GM19025 (cell line): Measurements from ENCODE around the gene PKP4.
"Not testable (repeated sequence)": the region's sequence is repeated elsewhere in the genome, so short reads cannot be mapped to it uniquely, and the experiment has no call there.

ENCODE experiments used
- ATAC-seq: cut with Tn5 transposase; IDR thresholded peaks from one replicate; pipeline ENCODE4 v1.9.1; 2021; ENCODE audit warnings: mild to moderate bottlenecking, low read depth, moderate library complexity; ENCODE audit not compliant: unreplicated experiment

The PKP4 gene

DNA sequence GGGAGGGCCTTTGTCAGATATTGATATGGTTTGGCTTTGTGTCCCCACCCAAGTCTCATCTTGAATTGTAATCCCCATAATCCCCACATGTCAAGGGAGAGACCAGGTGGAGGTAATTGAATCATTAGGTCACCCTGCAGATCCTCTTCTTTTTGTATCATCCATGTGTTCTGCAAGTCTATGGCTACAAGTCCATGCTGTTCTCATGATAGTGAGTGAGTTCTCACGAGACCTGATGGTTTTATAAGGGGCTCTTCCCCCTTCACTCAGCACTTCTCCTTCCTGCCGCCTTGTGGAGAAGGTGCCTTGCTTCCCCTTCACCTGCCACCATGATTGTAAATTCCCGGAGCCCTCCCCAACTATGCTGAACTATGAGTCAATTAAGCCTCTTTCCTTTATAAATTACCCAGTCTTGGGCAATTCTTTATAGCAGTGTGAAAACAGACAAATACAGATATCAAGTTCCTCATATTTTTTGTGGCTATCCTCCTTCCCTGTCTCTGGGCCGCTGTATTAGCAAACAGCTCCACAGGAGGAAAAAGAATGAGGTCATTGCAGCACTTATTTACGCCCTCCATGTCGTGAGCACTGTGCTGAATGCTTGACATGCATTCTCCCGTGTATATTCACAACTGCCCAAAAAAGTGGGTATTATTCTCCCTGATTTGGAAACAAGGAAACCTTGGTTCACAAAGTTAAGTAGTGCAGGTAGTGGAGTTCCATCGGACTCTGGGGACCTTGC lies 248.1 kb downstream of the PKP4 start:
- not testable (repeated sequence) for ATAC-seq

DNA sequence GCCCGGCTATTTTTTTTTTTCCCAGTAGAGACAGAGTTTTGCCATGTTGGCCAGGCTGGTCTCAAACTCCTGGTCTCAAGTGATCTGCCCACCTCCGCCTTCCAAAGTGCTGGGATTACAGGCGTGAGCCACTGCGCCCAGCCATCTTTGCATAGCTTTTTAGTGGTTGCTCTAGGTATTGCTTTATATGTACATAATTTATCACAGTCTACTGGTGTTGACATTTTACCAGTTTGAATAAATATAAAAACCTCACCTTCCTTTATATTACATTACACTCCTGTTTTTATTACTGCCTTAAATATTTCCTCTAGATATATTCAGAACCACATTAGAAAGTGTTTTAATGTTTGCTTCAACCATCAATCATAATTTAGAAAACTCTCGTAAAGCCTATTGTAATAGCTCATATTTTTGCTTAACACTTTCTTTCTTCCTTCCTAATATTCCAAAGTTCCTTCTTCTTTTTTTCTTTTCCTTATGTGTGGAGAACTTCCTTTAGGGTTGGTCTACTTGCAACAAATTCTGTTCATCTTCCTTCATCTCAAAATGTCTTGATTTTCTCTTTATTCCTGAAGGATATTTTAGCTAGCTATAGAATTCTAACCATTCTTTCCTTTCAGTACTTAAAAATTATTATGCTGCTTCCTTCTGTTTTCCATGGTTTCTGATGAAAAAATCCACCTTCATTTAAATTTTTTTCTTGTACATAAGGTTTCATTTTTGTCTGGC lies 256.2 kb downstream of the PKP4 start:
- no peak for ATAC-seq

DNA sequence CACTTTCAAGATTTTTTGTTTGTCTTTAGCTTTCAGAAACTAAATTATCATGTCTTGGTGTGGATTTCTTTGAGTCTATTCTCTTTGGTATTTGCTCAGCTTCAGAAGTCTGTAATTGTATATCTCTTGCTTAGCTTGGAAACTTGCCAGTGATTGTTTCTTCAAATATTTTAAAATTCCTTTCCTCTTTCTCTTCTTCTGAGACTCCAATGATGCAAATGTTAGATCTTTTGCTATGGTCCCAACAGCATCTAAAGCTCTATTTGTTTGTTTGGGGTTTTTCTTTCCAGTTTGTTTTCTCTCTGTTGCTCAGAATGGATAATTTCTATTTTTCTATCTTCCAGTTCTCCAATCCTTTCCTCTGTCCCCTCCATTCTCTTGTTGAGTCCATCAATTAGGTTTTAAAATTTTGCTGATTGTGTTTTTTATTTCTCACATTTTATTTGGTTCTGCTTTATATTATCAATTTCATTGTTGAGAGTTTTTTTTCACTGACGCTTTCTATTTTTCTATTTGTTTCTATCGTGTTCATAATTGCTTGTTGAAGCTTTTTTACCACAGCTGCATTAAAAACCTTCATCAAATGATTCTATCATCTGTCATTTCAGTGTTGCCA lies 256.9 kb downstream of the PKP4 start:
- no peak for ATAC-seq

DNA sequence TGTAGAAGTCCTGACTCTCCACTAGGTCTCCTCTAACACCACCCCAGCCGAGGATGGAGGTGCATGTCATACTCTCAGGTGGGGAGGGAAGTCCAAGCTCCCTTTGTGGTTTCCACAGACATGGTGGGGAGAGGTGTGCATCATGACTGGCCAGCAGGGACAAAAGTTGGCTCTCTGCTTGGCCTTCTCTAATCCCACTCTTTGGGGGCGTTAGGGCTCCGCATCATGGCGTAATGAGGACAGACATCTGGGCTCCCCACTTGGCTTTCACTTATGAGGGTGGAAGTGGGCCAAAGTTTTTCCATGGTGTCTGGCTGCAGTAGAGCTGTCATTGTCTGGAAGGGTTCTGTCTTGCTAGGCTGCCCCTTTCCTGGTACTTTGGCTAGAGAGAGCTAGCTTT lies 257.7 kb downstream of the PKP4 start:
- ATAC-seq: no peak

DNA sequence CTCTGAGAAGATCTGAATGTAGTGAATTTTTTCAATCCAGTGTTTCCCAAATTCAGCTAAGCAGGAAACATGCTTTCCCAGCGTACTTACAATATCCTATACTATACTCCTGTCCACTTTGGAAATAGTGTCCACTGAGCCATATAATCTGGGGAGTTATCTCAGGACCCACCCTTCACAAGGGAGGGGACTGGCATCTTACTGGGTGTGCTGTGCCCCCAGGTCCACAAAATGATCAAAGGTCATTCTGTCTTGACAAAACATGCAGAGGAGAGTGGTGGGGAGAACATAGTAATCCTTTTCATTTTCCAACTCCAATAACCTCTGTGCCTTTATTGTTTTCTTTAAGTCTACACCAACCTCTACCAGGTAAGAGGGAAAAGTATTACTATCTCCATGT lies 258.6 kb downstream of the PKP4 start:
- ATAC-seq: no peak

DNA sequence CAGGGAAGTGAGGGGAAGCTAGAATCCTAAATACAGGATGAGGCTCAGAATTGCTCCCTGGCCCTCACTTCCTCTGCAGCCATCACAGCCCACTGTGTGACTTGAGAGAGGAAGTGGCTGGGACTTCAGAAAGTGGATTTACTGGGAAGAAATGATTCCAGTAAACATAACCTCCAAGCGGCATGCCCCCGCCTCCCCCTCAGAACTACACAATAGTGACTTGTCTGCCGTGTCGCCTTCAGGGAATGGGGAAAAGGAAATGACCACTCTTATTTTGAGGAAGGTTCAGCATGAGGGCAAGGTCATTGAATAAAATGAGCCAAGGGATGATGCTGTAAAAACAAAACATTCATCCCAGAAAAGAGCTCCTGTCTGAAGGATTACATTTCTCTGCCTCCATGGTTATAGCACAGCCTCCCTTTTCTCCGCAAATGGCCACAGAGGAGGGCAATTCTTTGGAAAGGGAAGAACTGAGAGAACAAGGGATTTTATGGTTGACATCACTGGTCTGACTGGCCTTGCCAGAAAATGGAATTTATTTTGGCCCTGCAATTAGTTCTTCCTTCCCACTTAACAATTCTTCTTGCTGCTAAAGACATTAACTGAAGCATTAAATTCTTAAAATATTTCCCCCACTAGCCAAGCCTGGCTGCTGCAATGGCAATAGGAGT lies 259.5 kb downstream of the PKP4 start:
- no peak for ATAC-seq

DNA sequence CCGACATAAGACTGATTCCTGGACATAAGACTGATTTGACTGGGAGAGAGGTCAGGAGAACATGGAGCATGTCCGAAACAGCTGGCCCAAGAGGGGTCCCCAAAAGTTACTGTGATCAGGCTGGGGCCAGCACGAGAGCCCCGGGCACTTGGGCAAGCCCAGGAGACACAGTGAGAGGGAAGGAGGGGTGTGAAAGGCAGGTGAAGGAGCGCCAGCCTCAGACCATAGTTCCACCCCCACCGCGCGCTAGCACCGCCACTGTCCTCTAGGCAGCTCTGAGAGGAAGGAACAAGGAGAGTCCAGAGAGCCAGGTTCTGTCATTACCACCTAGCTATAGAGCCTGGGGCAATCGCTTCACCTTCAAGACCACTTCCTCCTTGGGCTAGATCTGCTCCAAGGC lies 260.2 kb downstream of the PKP4 start:
- ATAC-seq: no peak

DNA sequence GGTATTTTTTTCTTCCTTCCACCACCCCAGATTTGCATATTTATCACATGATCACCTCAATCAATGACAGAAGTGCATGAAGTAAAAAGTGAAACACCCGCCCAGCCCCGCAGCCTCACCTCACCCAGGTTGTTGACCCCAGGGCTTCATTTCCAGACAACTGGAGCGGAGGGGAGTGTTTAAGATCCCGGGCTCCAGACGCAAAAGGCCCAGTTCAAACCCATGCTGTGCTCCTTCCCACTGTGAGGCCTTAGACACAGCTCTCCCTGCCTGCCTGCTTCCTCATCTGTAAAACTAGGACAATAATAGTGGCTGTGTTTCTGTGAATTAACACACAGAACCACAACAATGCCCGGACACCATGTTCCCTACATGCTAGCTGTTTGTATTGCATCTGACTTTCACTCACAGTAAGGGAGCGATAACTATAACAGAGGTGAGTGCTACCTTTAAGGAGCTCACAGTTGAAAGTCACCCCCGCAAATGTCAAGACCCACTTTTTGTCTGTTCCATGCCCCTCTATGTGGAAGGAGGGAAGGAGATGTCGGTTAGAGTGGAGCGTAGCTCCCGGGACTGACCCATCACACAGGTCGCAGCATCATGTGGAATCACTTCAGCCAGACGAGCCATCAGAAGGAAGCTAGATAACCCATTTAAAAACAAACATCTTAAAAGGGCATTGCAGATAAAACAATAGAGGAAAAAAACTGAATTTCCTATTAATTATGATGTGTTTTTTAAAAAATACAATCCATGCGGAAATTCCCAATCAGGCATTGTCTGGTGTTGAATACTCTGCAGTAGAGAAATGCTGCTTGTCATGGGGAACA lies 260.8 kb downstream of the PKP4 start:
- no peak for ATAC-seq

DNA sequence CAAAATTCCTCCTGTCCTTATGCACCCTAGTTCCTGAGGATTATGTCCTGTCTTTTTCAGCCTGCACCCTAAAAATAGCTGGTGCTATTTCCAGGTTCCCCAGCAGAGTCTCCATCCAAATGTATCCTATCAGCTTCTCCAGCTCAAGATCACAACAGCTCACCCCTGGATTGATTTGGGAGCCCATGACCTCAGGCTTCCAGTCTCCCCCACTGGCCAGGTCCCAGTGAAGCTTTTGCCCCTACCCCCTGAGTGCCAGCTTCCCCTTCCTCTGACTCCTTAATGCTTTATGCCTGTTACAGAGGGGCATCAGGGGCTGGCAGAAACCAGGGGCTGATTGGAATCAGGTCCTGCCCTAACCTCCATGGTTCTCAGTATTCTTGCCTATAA lies 261.4 kb downstream of the PKP4 start:
- no peak for ATAC-seq

DNA sequence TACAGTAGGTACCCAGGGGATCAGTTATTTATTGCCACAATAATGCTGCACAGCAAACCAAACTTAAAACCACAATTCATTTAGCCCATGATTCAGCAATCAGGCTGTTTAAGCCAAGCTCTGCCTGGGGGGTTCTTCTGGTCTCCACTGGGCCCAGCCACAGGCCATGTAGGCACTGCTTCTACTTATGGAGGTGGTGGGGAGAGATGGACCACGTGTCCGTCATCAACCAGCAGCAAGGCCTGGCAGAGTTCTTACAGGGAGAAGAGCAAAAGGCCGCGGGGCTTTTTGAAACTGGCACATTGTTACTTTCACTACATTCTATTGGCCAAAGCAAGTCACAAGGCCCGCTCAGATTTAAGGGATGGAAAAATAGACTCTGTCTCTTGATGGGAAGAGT lies 262.1 kb downstream of the PKP4 start:
- no peak for ATAC-seq

DNA sequence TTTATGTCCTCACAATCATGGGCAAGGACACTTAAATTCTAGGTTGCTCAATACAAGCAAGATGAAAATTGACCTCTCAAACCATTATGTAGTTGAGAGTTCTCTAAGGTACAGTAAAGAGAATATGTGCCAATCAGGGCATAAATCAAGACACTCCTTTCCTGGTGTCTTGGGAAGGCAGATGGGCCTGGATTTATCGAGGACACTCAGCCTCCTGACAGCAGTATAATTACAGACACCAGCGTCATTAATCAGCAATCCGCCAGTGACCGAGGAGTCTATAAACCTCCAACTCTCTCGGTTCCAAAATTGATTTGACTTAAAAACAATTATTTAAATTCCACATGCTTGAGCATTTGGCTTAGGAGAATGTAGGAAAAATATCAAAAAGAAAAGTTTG lies 262.7 kb downstream of the PKP4 start:
- no peak for ATAC-seq

DNA sequence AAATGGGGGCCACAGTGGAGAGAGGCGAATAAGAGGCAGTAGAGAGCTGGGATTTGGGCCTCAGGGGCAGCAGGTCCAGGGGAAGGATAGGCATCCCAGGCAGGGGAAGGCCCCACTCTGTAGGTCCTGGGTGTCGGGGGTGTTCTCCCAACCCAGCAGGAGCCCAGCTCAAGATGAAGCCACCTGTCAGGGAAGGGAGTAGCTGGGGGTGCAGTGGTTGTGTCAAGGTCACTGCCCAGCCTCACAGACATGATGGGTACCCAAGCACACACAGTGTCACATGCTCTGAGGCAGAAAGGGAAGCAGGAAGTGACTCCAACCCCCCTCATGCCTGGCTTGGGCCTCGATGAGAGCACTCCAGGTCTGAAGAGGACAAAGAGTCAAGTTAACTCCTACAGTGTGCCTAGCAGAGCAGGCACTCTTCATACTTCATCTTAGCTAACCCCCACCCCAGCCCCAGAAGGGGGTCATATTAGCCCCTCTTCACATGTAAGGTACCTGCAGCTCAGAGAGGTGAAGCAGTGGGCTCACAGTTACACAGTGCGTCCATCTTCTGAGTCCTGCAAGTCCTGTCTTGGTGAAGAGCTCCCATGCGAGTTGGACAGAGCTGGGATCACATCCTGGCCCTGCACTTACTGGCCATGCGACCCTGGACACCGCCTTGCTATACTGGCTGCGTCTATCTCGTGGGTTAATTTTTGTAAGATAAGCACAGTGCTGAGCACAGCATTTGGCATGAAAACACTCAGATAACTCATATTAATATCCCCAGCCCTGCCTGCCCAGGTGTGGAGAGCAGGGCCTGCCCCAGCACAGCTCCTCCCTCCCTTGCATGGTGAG lies 265.7 kb downstream of the PKP4 start:
- ATAC-seq: no peak

DNA sequence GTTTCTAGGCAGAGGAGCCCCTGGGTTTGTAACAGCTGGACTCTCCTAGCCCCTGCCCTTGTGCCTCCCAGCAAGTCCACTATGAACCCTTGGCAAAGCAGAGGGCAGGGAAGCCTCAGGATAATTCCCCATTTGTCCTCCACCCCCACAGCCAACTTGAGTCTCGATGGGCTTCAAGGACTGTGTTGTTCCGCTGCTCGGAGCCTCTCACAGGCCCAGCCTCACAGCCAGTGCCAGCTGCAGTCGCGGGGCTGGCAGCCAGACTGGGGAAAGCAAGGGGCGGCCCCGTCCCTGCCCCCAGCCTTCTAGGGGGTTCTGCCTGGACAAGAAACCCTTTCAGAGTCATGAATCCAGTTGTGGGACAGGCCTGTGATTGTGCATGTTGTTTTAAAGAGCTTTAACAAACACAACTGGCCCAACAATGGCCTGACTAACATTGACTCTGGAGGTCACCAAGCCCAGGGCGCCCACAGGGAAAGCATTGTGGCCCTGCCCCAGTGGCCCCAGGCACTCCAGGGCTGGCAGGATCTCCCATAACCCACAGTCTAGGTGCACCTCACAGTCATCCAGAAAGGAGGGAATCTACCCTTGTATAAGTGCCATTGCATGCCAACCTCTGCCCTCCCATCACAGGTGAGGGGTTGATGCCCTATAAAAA lies 266.6 kb downstream of the PKP4 start:
- ATAC-seq: no peak

DNA sequence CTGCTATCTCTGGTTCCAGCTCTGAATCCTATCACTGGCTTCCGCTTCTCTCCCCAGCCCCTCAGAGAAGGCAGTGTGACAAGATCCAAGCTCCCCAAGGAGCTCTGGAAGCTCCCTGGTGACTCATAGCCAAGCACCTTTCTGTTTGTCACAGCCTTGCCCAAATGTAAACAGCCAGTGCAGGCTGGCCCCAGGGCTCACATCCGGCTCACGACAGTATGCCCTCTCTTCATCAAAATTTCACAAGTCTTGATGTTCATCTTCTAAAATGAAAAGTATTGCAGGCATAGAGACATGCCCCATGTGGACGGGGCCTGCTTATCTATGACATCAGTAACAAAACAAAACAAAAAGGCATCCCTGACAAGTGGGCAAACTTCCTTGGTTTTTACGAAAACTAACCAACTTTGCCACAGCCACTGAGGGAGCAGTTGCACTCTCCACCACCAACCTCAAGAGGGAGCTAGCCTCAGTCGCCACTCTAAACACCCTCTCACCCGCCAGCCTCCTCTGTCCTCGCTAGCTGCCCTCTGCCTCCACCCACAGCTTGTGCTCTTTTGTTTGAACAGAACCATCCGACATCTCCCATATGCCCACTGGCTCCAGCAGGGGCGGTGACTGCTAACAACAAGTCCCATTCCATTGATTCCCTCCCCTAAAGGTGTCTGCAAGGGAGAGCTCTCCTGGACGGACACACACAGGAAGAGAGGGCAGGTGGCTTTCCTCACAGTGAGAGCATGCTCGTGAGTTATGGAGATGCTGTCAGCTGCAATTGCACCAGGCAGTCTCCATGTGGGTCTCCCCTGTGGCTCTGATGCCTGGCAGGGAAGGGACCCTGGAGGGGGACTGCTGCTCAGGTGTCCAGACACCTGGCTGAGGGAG lies 267.4 kb downstream of the PKP4 start:
- no peak for ATAC-seq

DNA sequence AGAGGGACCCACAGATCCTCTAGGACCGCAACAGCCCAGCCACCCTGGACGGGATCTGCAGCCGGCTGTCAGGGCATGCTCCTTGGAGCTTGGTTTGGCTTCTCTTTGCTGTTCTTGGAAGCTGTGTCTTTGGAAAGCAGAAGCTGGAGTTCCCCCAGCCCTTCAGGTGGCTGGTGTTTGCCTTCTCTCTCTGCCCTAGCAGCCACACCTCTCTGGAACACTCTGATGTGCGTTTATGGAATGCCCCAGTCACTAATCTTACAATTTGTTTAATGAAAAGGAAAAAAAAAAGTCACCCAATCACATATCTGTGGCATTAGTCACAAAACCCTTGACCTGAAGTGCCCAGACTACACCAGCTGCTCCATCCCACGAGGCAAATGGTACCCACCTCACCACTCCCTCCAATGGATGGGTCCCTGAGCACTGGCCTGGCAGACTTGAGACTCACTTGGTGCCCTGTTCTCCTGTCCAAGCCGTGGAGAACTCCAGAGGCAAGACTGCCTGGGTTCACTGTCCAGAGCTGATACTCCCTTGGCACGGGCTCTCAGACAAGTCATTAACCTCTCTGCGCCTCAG lies 268.1 kb downstream of the PKP4 start:
- no peak for ATAC-seq

DNA sequence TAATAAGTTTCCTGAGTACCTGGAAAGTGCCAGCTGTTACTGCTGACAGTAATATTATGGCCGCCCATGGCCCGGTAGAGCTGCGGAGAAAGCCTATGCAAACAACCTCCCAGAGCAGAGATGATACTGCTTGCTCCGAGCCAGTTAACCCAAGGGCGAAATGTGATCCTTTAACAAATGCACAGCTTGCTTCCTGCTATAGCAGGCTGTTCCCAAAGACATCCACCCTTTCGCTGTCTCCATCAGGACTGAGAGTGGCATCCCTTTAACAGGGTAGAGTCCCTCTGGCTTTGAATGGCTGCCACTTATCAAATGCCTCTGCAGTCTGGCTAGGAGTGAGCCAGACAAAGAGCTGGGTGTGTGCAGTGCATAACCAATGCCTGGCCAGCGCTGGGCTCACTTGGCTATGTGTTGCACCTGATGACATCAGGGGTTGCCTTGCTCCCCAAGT lies 268.7 kb downstream of the PKP4 start:
- no peak for ATAC-seq

DNA sequence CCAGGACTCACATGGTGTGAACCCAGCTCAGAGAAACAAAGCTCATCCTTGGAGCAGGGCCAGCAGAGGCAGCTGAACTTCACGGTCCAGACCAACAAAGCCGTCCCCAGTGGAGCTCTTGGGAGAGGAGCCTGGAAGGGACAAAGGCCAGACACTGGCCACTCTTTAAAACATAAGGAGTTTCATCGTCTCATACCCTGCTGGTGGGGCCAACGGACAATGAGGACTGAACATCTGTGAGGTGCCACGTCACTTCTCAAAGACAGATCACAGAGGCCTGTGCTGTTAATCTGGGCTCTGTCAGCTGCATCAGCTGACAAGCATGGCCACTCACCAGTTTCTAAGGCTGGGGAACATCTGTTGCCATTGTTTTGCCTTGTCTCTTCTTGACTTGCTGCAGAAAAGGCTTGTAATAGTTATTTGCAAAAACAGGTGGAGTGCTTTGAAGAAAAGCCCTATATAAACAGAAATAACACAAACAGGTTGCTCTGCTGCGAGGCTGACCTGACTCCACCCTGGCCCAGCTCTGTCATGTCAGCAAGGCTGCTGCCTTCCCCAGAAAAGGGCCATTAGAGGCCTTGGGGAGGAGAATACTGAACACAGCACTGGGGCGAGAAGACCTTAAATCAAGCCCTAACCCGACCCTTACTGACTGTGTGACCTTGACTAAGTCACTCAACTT lies 270.3 kb downstream of the PKP4 start:
- ATAC-seq: no peak
